Erythroblast (primary cell): ENCODE results near the gene HPCAL1.

Experiments used
- GATA1 ChIP-seq: IDR thresholded peaks from 2 replicates; pipeline ENCODE4 v1.6.1; 2011; ENCODE audit warnings: low read depth, mild to moderate bottlenecking, control low read depth, low read length, moderate library complexity
- POLR2A ChIP-seq: IDR thresholded peaks from 2 replicates; pipeline ENCODE4 v1.6.1; 2011; ENCODE audit warnings: mild to moderate bottlenecking, low read length

- TF ChIP-seq POLR2A (no peak), GATA1 (no peak)
Observed at GRCh38 chr2:10332402-10333246, 29.9 kb downstream of the HPCAL1 start.
